NCI-H2171 (cell line): ENCODE data around the gene SELENOS.
A peak's percentile ranks its signal among the peaks of the same experiment; 100 is the strongest.
"Not testable (repeated sequence)": the region's sequence is repeated elsewhere in the genome, so short reads cannot be mapped to it uniquely, and the experiment has no call there.

Experiments
- DNase-seq: peaks from one replicate; lab custom pipeline; 2025; lab: John Stamatoyannopoulos, UW

SELENOS gene

GRCh38 chr15:101309436-101310160 is 32.3 kb upstream of the SELENOS start:
- no peak for DNase-seq

GRCh38 chr15:101308604-101309435 is 31.5 kb upstream of the SELENOS start:
- no peak for DNase-seq

- DNase-seq: no peak
These were observed 30.8 kb upstream of the SELENOS start for GRCh38 chr15:101307897-101308603.

DNA sequence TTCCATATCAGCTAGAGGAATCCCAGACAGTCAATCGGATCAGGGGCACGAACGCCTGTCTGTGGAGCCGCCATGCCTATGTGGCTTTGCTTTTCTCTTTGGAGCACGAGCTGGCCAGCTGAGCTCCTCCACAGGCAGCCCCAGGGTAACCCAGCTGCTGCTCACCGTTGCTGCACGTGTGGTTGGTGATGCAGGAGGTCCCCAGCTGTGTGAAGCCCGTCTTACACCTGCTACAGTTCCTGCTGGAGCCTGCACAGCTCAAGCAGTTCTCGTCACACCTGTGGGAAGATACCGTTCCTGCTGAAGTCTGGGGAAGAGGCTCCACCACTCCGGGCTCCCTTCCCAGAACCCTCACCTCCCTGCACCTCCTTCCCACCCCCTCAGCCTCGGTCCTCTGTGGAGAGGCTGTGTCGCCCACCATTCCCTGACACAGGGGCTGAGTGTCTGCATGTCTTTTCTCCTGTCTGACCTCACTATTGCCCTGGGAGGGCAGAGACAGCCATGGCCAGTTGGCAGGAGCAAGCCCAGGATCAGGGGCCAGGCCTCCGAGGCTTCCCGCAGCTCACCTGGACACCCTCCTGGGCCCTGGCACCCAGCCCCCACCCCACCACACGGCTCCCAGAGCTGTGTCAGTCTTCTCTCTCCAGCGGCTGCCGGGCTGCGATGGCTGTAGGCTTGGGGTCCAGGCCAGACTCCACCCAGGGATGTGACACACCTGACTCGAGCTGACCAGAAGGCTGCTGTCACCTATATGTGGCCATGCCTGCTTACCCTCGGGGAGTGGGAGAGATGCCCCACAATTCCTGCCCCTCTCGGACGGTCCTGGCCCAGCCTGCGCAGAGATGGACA is 30.0 kb upstream of the SELENOS start:
- peak; percentile 29 for DNase-seq

DNA sequence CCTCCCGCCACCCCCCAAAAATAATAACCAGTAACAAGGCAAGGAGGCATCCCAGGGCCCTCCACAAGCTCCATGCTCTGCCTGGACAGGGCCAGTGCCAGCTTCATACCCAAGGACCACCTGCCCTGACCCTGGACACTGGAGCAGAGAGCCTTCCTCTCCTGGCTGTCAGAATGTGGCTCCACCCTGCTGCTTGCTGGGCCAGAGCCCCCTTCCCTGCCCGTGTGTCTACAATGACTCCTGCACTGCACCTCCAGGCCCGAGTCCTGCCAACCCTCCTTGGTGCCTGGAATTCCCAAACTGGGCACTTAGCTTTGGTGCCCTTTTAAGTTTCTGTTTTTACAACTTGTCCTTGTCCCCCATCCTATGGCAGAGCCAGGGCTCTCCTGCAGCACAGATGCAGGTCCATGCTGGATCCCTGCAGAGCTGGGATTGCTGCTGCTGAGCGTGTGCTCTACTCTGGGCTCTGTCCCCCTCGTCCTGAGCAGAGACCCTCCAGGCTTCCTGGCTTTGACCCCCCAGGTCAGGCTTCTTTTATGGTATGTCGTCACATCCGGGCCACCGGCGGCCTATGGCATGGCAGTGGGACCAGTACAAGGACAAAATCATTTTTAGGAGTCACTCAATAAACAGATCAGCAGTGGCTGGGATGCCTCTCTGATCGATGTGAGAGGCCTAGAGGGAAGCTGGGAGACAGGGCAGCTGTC is 29.2 kb upstream of the SELENOS start:
- DNase-seq: no peak

- no peak for DNase-seq
These were observed 28.6 kb upstream of the SELENOS start for GRCh38 chr15:101305820-101306255.

DNA sequence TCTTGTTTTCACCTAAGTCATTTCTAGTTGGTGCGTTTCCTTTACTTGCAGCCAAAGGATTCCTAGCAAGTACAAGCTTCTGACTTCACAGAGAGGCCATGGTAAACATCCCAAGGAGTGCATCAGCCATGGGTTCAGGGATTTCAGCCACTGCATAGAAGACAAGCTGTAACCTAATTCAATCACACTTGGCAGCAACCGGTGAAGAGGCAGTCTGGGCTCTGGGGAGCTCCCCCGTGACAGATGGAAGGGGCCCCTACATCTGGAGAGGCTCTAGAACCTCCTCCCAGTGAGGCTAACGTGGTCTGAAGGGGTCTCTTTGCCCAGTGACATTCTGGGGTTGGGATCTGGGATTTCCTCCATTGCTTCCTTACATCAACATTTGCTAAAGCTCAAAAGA is 26.1 kb upstream of the SELENOS start:
- no peak for DNase-seq

GRCh38 chr15:101296418-101297405 is 19.4 kb upstream of the SELENOS start:
- DNase-seq: no peak

DNA sequence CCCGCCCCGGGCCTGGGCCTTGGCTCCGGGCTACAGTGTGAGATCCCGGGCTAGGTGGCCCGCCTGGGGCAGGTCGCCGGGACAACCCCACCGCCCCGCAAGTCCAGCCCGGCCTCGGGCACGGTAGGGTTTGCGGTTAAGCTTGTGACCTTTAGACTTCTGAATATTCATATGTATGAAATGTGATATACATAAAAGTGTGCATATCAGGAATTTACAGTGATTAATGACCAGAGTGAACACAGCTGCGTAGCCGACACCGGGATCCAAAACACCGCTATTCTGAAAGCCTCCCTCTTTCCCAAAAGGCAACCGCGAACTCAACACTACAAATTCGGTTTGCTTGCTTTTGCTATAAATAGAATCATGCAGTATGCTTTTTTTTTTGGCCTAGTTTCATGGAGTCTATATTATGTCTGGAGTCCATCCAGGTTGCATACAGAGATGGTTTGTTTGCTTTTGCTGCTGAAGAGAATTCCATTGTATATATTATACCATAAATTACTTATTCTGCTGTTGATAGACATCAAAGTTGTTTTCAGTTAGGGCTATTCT is 18.4 kb upstream of the SELENOS start:
- DNase-seq: no peak

- DNase-seq: peak; percentile 94
These were observed 17.7 kb upstream of the SELENOS start, which contains the start of gene SNRPA1 for GRCh38 chr15:101294731-101295606. Gene SNRPA1 (minus strand): TSS chr15:101295248. CDS start chr15:101295178, 70 bp downstream.

- DNase-seq: no peak
These were observed 15.8 kb upstream of the SELENOS start for GRCh38 chr15:101293122-101293521.

GRCh38 chr15:101288905-101289513 is 11.7 kb upstream of the SELENOS start:
- DNase-seq: peak; percentile 55

DNA sequence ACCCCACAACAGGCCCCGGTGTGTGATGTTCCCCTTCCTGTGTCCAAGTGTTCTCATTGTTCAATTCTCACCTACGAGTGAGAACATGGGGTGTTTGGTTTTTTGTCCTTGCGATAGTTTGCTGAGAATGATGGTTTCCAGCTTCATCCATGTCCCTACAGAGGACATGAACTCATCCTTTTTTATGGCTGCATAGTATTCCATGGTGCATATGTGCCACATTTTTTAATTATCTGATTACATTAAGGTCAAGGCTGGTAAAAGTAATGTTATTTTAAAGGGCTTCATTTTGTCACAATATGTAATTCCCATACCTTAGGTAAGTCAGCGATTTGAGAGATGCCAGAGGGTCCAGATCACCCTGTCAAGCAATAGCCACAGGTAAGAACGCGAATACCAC is 10.1 kb upstream of the SELENOS start:
- DNase-seq: not testable (repeated sequence)

DNA sequence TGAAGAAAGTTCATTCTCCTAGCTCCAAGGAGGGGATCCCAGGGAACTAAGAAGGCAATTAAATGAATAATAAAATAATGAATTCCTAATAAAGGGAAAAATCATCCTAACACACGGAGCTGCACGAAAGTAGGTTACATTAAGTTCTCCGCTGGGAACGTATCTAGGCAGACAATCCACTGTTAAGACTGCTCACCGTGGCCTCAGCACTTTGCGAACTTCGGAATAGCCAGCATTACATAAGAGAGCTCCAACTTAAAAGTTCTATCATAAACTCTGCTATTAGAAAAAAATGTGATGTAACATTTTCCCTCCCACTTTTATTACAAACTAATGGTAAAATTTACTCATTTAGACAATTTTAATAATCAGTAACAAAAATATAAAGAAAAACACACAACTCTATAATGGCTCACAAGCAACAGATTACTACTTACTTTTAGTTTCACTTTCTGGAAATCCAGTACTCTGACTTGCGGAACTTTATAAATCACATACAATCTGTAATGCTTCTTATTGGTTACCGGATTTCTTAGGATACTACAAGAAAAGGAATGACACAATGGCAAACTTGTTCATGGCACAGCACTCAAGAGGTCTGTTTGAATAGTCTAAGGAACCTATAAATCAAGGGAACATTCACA is 9.3 kb upstream of the SELENOS start:
- DNase-seq: no peak

GRCh38 chr15:101283931-101284330 is 6.6 kb upstream of the SELENOS start:
- DNase-seq: no peak

- no peak for DNase-seq
These were observed 2.7 kb upstream of the SELENOS start for GRCh38 chr15:101280007-101280406.

DNA sequence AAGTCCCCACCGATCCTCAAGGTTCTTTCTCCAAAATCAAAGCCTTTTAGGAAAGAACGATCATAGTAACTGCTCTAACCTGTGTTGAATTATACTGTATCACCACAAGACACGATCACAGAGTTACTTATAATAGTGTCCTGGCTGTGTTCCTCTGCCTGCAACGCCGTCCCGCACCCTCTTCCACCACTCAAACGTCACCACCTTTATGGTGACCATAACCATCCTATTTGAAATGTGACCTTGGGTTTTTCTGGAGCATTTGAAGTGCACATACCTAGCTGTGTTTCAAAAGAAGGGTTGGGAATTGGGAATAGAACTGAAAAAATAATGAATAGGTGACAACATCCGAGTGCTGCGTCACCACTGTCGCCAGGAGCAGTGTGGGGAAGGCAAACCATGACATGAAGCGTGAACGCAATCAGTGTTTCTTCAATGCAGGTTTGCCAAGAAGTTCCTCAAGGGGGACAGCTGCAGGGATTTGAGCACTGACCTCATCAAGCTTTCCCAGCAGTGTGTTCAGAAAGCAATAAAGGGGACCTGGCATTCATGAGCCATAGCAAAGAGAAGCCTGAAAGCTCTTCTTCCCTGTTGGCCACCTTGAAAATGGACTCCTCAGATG is 769 bp upstream of the SELENOS start:
- DNase-seq: no peak
